Mammary epithelial cell (primary cell): ENCODE results near the gene ZNF747.

ENCODE experiments used
- EZH2 ChIP-seq: IDR thresholded peaks from 2 replicates; pipeline ENCODE4 v1.6.1; 2012; ENCODE audit warnings: low read length, inconsistent platforms, borderline replicate concordance
- TF ChIP-seq, protein P1 (sequence below), 2 donors: IDR thresholded peaks in 1 of 2; conservative IDR thresholded peaks in 1 of 2; 2 replicates each; pipeline ENCODE4 v1.5.1; 2011 to 2012; ENCODE audit warnings: inconsistent platforms in 2 of 2, low read length in 2 of 2, mild to moderate bottlenecking in 2 of 2, control low read depth in 1 of 2, low read depth in 1 of 2; ENCODE audit not compliant: insufficient read depth in 1 of 2; ENCODE audit errors: extremely low read depth in 1 of 2

DNA sequence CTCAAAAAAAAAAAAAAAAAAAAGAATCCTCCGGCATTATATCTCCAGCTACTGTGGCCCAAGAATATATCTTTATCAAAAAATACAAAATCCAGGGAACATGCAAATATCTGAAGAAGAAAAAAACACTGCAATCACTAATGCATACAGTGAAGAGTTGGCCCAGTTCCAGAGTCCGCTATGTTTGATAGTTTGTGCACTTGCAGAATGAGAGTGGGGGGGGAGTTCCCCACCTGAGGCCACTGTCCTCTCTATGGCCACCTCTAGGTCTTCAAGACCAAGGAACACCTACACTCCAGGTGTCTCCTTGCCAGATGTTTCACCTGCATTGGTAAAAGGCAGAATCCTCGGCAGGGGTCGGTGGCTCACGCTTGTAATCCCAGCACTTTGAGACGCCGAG, 46.8 kb upstream of the ZNF747 start:
- TF ChIP-seq EZH2 = no peak
- TF ChIP-seq, protein P1, sequence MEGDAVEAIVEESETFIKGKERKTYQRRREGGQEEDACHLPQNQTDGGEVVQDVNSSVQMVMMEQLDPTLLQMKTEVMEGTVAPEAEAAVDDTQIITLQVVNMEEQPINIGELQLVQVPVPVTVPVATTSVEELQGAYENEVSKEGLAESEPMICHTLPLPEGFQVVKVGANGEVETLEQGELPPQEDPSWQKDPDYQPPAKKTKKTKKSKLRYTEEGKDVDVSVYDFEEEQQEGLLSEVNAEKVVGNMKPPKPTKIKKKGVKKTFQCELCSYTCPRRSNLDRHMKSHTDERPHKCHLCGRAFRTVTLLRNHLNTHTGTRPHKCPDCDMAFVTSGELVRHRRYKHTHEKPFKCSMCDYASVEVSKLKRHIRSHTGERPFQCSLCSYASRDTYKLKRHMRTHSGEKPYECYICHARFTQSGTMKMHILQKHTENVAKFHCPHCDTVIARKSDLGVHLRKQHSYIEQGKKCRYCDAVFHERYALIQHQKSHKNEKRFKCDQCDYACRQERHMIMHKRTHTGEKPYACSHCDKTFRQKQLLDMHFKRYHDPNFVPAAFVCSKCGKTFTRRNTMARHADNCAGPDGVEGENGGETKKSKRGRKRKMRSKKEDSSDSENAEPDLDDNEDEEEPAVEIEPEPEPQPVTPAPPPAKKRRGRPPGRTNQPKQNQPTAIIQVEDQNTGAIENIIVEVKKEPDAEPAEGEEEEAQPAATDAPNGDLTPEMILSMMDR (conservative IDR thresholded peaks at IDR 0.05 in 1 of 2, IDR thresholded peaks at IDR 0.05 in 1 of 2; ENCODE audit: extremely low read depth in 1 of 2, insufficient read depth in 1 of 2, low read depth in 1 of 2, low read length in 2 of 2) = no peak
